ENCODE data around the gene MED27. TPM values are rescaled to one million over a fixed set of nuclear protein-coding genes. Genes with fewer than 3 reads are reported as not detected.

Gene MED27
- total and polyA plus RNA-seq, 2 of the 8 experiments (the other 6 are each of a cell fraction or from before 2014, with no cell fraction given), result 29.9 to 56.5 TPM

DNA sequence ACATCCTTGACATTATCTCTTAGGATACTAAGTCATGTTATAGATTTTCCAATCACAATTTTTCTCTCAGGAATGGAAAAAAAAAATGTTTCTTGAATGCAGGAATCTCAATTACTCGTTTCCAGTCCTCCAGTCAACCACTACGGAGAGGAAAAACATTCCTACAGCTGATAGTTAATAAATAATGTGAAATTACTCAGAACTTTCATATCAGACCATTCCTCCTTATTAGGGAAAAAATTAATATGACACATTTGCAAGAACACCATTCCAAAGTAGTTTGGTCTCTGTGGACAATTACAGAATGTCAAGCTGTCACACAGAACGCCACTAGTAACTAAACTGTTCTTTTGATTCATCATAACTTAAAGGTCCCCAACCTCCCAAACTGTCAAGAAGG, 31.5 kb downstream of the MED27 start:
- no peak overlapping the region for H2BK15ac ChIP-seq (ENCODE audit: low read length)
- no peaks in the 10 kb centered on the region for H3K9me3 ChIP-seq (ENCODE audit: insufficient read depth in 2 of 2, low read depth in 1 of 2, low read length in 1 of 2)
- no peaks in the 10 kb centered on the region; the same call in 1 of the 2 replicates for H3K23me2 ChIP-seq (ENCODE audit: low read depth, low read length)
- H3K36me3 ChIP-seq (ENCODE audit: control insufficient read depth in 2 of 4, insufficient read depth in 4 of 4, low read length in 3 of 4), result no peaks in the 10 kb centered on the region
- H3K4me2 ChIP-seq (ENCODE audit: insufficient read depth in 1 of 2, low read depth in 2 of 2, low read length in 2 of 2), result no peak overlapping the region
- H3K27me3 ChIP-seq (replicated peaks in 1 of 4; ENCODE audit: control insufficient read depth in 3 of 4, extremely low read depth in 1 of 4, insufficient read depth in 3 of 4, low read length in 3 of 4), result no peaks in the 10 kb centered on the region
- H3K79me2 ChIP-seq (ENCODE audit: control insufficient read depth in 1 of 2, insufficient read depth in 2 of 2, low read length in 2 of 2), result peaks cover 0 to 23% of the 10 kb centered on the region in 2 experiments; a peak in 2 of 4 replicates
- no peak overlapping the region for H3K14ac ChIP-seq (ENCODE audit: insufficient read length)
- no peak overlapping the region for H3K23ac ChIP-seq (ENCODE audit: insufficient read length)
- no peak for DNase-seq (ENCODE audit: low read depth in 1 of 2, low spot score in 2 of 2)
- H2BK12ac ChIP-seq (ENCODE audit: low read depth, low read length), result no peak overlapping the region
- H3K4me3 ChIP-seq (ENCODE audit: extremely low read depth in 1 of 4, insufficient read depth in 2 of 4, low read depth in 3 of 4, low read length in 4 of 4), result no peak overlapping the region
- H4K5ac ChIP-seq (ENCODE audit: insufficient read length, low read depth, low read length), result no peak overlapping the region
- H3K27ac ChIP-seq (ENCODE audit: low read depth, low read length), result no peak overlapping the region
- H2BK20ac ChIP-seq (ENCODE audit: low read length), result no peak overlapping the region
- H4K8ac ChIP-seq (ENCODE audit: extremely low read depth, insufficient read depth, low read length), result no peak overlapping the region
- H3K18ac ChIP-seq (ENCODE audit: extremely low read depth, low read length), result no peak overlapping the region
- no peak overlapping the region for H2BK5ac ChIP-seq (ENCODE audit: low read depth, low read length)
- WGBS, 2 experiments (ENCODE audit: extremely low coverage in 1 of 2, insufficient coverage in 1 of 2, insufficient read length in 1 of 2, insufficient replicate concordance in 2 of 2, low coverage in 1 of 2, low lambda C conversion rate in 2 of 2, missing lambda C conversion rate in 1 of 2), result 84% methylated on average over 3 of the region's 3 CpGs; no CpG with 5 or more reads in 1 of the 2 experiments
- H4K20me1 ChIP-seq (replicated peaks in 1 of 2; ENCODE audit: control insufficient read depth in 1 of 2, insufficient read depth in 2 of 2, low read length in 2 of 2), result peaks cover 0 to 9% of the 10 kb centered on the region in 2 experiments
- peaks cover 8% of the 10 kb centered on the region; the same call in 1 of the 2 replicates for H3K79me1 ChIP-seq (ENCODE audit: low read depth, low read length)
- no peak overlapping the region for H3K9ac ChIP-seq (replicated peaks in 1 of 4; ENCODE audit: extremely low read depth in 1 of 4, low read depth in 3 of 4, low read length in 3 of 4)
- H2AK5ac ChIP-seq (ENCODE audit: low read depth, low read length), result no peak overlapping the region
- no peak for FAIRE-seq
- no peaks in the 10 kb centered on the region for H3K4me1 ChIP-seq (replicated peaks in 1 of 4; ENCODE audit: control insufficient read depth in 3 of 4, insufficient read depth in 4 of 4, low read length in 3 of 4)
- ChIA-PET CTCF (ENCODE audit: partially characterized antibody) (no interaction called here), POLR2A (ENCODE audit: partially characterized antibody) (no interaction called here)
- H4K91ac ChIP-seq (replicated peaks; ENCODE audit: insufficient read length, low read length), result no peak overlapping the region
- no peak overlapping the region for H2AFZ ChIP-seq (ENCODE audit: low read length)
- no peak overlapping the region for H3K4ac ChIP-seq (replicated peaks; ENCODE audit: insufficient read length, low read depth, low read length)
- H2BK120ac ChIP-seq (replicated peaks; ENCODE audit: low read depth, low read length), result no peak overlapping the region
- no peak overlapping the region for H3K56ac ChIP-seq (replicated peaks; ENCODE audit: insufficient read length, low read depth, low read length)
- no peak for TF ChIP-seq SP4 (IDR thresholded peaks at IDR 0.05; ENCODE audit: low read length)
- TF ChIP-seq TAF7 (optimal IDR thresholded peaks at IDR 0.05; ENCODE audit: borderline replicate concordance, low read depth, low read length), result no peak
- no peak for TF ChIP-seq CTCF (IDR thresholded peaks at IDR 0.05; ENCODE audit: control extremely low read depth in 1 of 3, insufficient read depth in 1 of 3, low read depth in 1 of 3, low read length in 3 of 3)
- no peak for TF ChIP-seq PHF8 (conservative IDR thresholded peaks at IDR 0.05; ENCODE audit: low read depth, low read length)
- no peak for TF ChIP-seq CHD1 (IDR thresholded peaks at IDR 0.05; ENCODE audit: low read depth, low read length)
- TF ChIP-seq RXRA (IDR thresholded peaks at IDR 0.05; ENCODE audit: insufficient read depth, low read depth, low read length), result no peak
- TF ChIP-seq, protein P1, sequence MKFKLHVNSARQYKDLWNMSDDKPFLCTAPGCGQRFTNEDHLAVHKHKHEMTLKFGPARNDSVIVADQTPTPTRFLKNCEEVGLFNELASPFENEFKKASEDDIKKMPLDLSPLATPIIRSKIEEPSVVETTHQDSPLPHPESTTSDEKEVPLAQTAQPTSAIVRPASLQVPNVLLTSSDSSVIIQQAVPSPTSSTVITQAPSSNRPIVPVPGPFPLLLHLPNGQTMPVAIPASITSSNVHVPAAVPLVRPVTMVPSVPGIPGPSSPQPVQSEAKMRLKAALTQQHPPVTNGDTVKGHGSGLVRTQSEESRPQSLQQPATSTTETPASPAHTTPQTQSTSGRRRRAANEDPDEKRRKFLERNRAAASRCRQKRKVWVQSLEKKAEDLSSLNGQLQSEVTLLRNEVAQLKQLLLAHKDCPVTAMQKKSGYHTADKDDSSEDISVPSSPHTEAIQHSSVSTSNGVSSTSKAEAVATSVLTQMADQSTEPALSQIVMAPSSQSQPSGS (IDR thresholded peaks at IDR 0.05; ENCODE audit: low read length), result no peak
